ENCODE results near the gene HOXD4.

The HOXD4 gene

GRCh38 chr2:176126929-176127773 is 24.2 kb upstream of the HOXD4 start:
- peak; percentile 68 for DNase-seq (ENCODE audit: low spot score)

GRCh38 chr2:176127774-176128072 is 23.6 kb upstream of the HOXD4 start:
- no peak for DNase-seq (ENCODE audit: low spot score)

DNA sequence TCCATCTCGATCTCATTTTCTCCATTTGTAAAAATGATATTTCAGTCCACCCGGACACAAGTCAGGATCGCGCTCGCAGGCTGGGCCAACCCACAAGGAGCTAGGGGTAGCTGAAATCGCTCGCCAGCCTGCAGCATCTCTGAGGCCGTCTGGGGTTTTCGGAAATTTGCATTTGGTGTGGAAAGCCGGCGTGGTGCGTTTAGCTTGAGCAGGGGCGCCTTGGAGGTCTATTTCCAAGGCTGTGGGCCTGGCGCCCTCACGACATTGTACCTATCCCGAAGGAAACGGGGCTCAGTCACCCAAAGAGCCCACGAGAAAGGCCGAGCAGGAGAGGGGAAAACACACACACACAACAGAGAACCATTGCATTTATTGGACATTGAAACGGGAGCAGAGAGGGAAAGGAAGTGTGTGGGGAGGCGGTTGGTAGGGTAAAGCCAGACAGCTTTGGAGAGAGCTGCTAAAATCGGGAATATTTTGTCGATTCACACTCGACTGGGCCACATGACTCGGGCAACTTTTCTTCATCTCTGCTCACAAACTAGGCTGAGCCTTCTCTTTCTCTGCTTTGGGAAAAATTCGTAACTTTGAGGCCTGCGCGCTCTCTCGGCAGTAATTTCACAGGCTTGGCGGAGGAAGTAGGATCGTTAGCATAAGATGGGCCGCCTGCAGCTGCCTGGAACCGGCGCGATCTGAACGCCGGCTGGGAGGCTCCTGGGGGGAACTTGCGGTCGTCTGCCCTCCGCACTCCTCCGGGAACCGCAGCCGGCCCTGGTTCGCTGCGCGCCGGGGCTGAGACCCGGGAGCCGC is 23.0 kb upstream of the HOXD4 start:
- peak; percentile 57 for DNase-seq (ENCODE audit: low spot score)

GRCh38 chr2:176128982-176129796 is 22.2 kb upstream of the HOXD4 start, which contains the start of gene HOXD8:
TSS of gene HOXD8 (plus strand) at chr2:176129705. CDS start at chr2:176130367, 662 bp downstream.
- peak; percentile 77 for DNase-seq (ENCODE audit: low spot score)

DNA sequence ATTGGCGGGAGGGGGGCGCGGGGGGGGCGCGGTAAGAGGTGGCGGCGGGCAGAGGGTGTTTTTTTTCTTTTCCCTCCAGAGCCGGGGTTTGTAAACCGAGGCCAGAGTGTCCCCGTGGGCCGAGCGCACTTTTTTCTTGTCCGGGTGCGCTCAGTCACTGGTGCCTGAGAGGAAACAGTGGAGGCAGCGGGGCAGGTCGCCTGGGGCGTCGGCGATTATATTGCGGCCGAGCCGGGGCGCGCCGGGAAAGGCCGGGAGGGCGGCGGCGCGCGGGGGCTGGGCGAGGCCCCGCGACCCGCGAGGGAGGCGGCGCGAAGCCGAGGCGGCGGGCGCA is 21.6 kb upstream of the HOXD4 start:
- DNase-seq (ENCODE audit: low spot score), result peak; percentile 59

- peak; percentile 65 for DNase-seq (ENCODE audit: low spot score)
Observed at GRCh38 chr2:176130147-176130956, 21.0 kb upstream of the HOXD4 start.

DNA sequence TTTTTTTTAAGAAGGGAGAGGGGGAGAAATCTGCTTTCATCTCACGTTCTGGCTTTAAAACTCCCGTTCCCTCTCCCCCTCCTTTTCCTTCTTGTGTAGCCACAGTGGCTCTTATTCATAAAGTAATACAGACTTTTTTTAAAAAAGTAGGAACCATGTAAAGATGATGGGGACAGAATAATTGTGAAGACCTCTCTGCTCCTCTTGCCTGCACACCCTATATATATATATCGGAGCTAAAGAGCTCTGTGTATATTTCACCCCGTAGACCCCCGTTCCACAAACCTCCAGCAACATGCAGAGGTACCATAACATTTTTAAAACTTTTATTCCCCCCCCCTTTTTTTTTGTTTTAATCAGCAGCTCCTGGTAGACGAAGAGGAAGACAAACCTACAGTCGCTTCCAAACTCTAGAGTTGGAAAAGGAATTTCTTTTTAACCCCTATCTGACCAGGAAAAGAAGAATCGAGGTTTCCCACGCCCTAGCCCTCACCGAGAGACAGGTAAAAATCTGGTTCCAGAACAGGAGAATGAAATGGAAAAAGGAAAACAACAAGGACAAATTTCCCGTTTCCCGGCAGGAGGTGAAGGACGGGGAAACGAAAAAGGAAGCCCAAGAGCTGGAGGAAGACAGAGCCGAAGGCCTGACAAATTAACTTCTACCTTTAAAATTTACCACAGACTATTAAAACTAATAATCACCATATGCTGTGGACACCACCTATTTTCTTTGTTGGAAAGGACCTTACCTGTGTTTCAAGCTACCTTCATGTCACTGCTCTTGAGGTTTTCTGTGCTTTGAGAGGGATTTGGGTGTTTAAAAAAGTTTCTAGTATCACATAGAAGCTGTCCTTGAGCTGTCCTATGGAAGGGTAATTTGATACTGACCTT is 20.1 kb upstream of the HOXD4 start:
- DNase-seq (ENCODE audit: low spot score), result no peak

- DNase-seq (ENCODE audit: low spot score), result no peak
Observed at GRCh38 chr2:176131848-176132158, 19.5 kb upstream of the HOXD4 start.

DNA sequence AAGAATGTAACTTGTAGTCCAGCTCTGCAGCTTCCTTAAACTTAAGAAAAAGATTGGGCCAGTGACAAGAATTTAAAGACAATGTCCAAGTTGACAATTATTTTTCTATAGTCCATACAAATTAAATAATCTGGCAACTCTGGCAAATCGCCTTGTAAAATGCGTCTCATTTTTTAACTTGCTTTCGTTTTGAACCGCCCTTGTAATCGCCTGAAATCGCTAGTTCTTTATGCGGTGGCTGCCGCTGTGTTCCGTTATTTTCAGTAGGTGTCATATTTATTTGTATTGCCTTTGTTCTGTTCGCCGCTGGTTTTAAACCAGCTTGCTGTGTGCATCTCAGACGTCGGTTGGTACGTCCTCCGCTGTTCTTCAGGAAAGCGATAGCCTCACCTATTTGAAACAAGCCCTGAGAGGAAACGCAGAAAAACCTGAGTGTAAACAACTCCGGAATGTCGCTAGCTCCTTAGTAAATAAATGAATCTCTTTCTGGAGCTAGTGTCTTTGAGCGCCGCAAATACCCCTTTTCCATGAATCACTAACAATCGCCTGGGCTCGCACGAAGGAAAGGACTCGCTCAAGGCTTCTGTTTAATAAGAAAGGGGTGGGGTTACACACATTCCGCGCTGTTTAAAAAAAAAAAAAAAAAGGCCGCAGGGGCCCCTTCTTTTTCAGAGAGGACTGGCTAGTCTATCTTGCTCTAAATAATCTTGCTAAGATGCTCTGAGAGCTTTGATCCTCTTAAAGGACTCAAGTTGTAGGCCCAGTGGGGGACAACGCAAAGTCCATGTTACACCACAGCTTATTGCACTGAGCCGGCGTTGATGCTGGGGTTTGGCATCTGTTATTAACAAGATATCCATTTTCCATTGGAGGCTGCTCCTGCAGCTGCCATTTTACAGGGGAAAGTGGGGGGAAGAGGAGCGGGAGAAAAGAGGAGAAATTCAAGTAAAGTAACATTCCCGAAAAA is 18.9 kb upstream of the HOXD4 start:
- peak; percentile 49 for DNase-seq (ENCODE audit: low spot score)

DNA sequence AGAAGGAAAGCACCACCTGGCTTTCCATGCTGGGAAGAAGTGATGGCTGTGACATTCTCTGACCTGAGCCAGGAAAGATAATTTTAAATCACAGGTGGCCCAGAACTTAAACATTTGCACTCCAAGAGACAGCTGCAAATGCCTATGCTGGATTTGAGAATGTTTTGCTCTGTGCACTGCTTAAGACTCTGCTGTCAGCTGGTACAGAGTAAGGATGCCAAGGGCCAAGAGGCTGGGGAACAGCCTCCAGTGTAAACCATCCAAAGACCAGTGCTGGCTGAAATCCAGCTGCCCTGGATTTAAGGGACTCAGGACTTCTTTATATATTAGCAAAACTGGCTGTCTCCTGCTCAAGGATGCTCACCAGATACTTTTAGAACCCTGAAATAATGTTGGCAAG is 18.0 kb upstream of the HOXD4 start:
- DNase-seq (ENCODE audit: low spot score), result no peak

DNA sequence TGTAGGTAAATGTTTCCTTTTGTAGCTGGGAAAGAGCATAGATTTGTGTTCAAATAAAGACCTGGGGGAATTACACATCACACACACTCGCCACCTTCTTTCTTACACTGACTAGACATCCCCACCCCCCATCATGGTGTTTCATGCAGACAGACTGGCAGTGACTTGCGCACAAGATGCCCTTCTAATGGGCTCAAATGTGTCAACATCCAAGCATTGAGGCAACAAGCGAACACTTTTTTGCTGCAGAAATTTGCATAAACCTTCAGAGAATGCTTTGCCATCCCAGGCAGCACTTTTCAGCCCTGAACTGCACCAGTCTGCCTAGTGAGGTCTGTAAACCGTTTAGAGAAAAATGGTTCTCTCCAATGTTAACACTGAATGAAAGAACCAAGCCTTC is 17.3 kb upstream of the HOXD4 start:
- no peak for DNase-seq (ENCODE audit: low spot score)

GRCh38 chr2:176135035-176135440 is 16.3 kb upstream of the HOXD4 start:
- DNase-seq (ENCODE audit: low spot score), result no peak

DNA sequence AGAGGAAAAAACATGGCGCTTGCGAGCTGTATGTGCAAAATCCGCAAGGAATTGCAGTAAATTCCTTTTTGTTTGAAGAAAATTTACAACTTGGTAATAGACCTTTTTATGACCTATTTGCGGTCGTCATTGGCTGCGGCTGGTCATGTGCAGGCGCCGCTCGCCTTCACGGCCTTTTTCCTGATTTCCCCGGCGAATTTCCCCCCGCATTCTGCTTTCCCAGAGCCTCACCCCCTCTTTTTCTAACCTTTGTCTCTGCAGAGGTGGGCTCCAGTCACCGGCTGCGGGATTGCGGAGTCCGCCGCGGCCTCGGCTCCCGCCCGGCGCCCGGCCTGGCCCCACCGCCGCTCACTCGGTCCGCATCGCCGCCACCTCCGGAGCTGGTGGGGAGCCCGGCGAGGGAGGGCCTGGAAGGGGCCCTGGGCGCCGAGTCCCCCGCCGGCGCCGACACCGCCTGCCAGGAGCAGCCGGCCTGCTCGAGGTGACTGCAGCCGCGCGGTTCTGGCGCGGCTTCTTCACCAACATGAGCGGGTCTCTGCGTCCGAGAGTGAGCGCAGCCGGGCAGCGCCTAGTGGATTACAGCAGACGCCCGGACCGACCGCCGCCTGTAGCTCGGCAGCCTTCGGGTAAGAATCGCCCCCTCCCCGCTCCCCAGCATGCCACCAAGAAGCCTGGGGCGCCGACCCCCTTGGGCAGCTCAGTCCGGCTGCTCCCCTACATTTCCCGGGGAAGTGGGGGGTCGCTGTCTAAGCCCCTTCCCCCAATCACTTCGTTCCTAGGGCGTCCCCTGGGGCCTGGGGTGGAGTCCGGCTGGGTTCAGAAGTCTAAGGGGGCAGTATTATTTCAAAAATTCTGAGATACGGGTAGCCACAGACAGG is 14.7 kb upstream of the HOXD4 start:
- peak; percentile 63 for DNase-seq (ENCODE audit: low spot score)

DNA sequence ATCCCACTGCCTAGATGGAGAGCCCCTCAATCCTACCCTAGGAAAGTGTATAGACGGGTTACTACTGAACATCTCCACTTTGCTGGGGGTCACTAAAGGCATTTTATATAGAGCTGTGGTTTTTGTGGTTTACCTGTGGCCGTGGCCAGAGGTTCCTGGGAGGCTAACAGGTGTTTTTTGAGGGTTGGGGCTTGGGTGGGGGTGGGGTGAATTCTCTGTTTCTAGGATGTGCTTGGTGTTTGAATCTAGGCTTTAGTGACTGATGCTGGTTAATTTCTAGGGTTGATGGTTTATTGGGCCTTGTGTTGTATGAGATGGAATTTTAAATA is 14.1 kb upstream of the HOXD4 start:
- DNase-seq (ENCODE audit: low spot score), result no peak

DNA sequence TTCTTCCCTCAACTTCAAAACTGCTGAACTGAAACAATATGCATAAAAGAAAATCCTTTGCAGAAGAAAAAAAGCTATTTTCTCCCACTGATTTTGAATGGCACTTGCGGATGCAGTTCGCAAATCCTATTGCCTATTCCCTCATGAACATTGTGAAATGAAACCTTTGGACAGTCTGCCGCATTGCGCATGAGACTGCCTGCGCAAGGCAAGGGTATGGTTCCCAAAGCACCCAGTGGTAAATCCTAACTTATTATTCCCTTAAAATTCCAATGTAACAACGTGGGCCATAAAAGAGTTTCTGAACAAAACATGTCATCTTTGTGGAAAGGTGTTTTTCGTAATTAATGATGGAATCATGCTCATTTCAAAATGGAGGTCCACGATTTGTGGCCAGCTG is 13.4 kb upstream of the HOXD4 start:
- DNase-seq (ENCODE audit: low spot score), result no peak

DNA sequence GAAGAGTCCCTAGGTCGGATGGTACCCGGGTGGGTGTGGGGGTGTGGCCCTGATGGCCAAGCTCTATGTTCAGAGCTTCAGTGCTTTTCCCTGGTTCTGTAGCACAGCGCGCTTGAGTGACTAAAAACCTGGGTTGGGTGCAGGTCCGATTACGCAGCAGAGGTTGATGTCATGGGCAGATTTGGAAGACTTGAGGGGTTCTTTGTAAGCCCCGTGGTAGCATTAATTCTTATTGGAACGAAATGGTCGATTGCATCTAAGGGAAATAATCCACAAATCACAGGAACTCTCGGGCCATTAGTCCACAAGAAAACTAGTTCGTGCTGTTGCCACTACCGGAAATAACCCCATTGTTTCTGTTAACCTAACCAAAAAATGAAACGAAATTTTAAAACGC is 12.8 kb upstream of the HOXD4 start:
- no peak for DNase-seq (ENCODE audit: low spot score)

DNA sequence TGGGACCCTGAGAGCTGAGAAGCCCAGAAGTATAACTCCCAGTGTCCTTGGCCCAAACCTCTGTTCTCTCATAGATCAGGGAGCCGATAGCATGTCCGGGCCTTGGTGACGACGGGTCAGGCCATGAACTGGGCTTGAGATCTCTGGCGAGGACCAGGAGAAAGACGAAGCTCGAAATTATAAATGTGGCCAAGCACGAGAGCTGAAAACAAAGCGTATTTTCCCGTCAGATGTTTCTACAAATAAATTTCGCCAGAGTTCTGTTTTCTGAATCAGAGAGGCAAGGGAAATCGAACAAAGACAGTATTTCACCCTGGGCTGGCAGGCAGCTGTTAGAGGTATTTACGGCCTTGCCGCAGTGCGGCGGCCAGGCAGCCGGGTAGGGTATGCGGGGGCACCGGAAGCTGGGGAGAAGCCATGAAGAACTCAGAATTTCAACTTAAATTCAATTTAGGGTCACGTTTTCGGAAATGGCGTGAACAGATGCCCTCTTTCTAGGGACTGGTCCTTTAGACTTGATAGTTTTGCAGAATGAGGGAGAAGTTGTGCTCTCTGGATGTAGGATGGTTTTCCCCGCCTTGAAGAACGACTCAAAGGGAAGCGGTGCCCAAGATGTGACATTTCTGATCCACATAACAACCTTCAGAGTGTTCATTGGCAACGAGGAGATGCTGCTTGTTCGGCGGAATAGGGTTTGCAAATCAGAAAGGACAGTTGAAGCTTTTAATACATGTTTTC is 12.3 kb upstream of the HOXD4 start:
- DNase-seq (ENCODE audit: low spot score), result no peak
